Spleen (tissue), 11 donors: Measurements from ENCODE around the gene ASB6. TPM values are rescaled to one million over a fixed set of nuclear protein-coding genes. Genes with fewer than 3 reads are reported as not detected.

Experiments used
- DNase-seq: peaks from one replicate; pipeline ENCODE4 v3.0.0-alpha.2; 2020
- H3K27ac ChIP-seq, 8 donors: fragments of 200-600 bp; sonication (generic) in 7 of 8; 1 replicate in 4 of 8; 2 replicates in 4 of 8; pipeline versions ENCODE4 v1.5.0 to v1.8.0; 2016 to 2021; ENCODE audit warnings: inconsistent platforms in 4 of 8, mild to moderate bottlenecking in 4 of 8, moderate library complexity in 1 of 8
- H3K27me3 ChIP-seq, 7 donors: fragments of 200-600 bp; sonication (generic) in 6 of 7; replicated peaks in 1 of 7; 1 replicate in 4 of 7; 2 replicates in 3 of 7; pipeline versions ENCODE4 v1.5.0 to v1.8.0; 2016 to 2021; ENCODE audit warnings: inconsistent platforms in 3 of 7, mild to moderate bottlenecking in 1 of 7
- H3K36me3 ChIP-seq, 6 donors: fragments of 200-600 bp; sonication (generic) in 5 of 6; 1 replicate in 4 of 6; 2 replicates in 2 of 6; pipeline versions ENCODE4 v1.5.0 to v1.8.0; 2016 to 2021; ENCODE audit warnings: inconsistent platforms in 2 of 6
- H3K4me1 ChIP-seq, 6 donors: fragments of 200-600 bp; sonication (generic) in 5 of 6; 1 replicate in 3 of 6; 2 replicates in 3 of 6; pipeline versions ENCODE4 v1.5.0 to v1.8.0; 2016 to 2021; ENCODE audit warnings: inconsistent platforms in 3 of 6
- H3K4me3 ChIP-seq, 8 donors: fragments of 200-600 bp; sonication (generic) in 7 of 8; 1 replicate in 4 of 8; 2 replicates in 4 of 8; pipeline versions ENCODE4 v1.5.0 to v1.8.0; 2016 to 2021; ENCODE audit warnings: inconsistent platforms in 4 of 8, mild to moderate bottlenecking in 4 of 8, moderate library complexity in 2 of 8
- H3K9me3 ChIP-seq, 8 donors: fragments of 200-600 bp; sonication (generic) in 7 of 8; 1 replicate in 4 of 8; 2 replicates in 4 of 8; pipeline versions ENCODE4 v1.5.0 to v1.8.0; 2016 to 2021; ENCODE audit warnings: inconsistent platforms in 4 of 8
- CTCF ChIP-seq, 11 experiments: fragments of 200-600 bp in 7 of 11; fragments of 450-650 bp in 4 of 11; sonication (generic) in 4 of 11; IDR thresholded peaks in 8 of 11; conservative IDR thresholded peaks in 3 of 11; 1 replicate in 7 of 11; 2 replicates in 4 of 11; pipeline versions ENCODE4 v1.4.0 to v1.8.0; 2016 to 2021; ENCODE audit warnings: antibody characterized with exemption in 11 of 11, inconsistent platforms in 4 of 11, mild to moderate bottlenecking in 1 of 11
- POLR2A ChIP-seq, 3 donors: fragments of 450-650 bp; IDR thresholded peaks; one replicate each; pipeline ENCODE4 v1.5.1; 2017; ENCODE audit warnings: antibody characterized with exemption in 3 of 3, mild to moderate bottlenecking in 1 of 3
- POLR2AphosphoS5 ChIP-seq, 3 donors: sonication (generic); formaldehyde crosslinking; IDR thresholded peaks; one replicate each; pipeline ENCODE4 v1.5.1; 2017; ENCODE audit warnings: antibody characterized with exemption in 3 of 3
- WGBS, 5 donors: extraction: QIAGEN DNeasy Blood & Tissue Kit in 3 of 5; methylation state at CpG; one replicate each; pipeline versions ENCODE4 v1.1.5 to v1.1.7; 2013 to 2018; 5-methylcytosine and 5-hydroxymethylcytosine counted together
- intact Hi-C: fragments of 100-400 bp; cut with DNase I; formaldehyde crosslinking; loops from one replicate; pipeline ENCODE4 v1.15.0; 2023; ENCODE audit warnings: low total_unique reads
- polyA plus RNA-seq, 3 donors: library from polyadenylated mRNA; stranded (reverse); fragments of 200-250 nt; gene quantifications; one replicate each; pipeline ENCODE4 v1.2.1, GENCODE V29; 2013
- total RNA-seq, 7 donors: library from RNA; depleted of rRNA in 3 of 7; stranded (reverse); fragments of >200 nt in 3 of 7; fragmentation: NEBNext Ultra II Directional in 4 of 7; extraction: Animal tissue kit (Norgen Biotek cat#: 25700) in 4 of 7; gene quantifications; one replicate each; pipeline versions ENCODE4 v1.1.0 to v1.2.1, GENCODE V29; 2016 to 2021
- donor health status: healthy with polysubstance abuse.
- donor health status: DM: no; HTN: no; CAD: no; lungs with moderate emphysema.
- donor health status: DM: no; HTN: no; CAD: no.
- donor health status: Bipolar disorder and iron deficiency.
- donor health status: healthy.
- donor health status: DM: no; HTN: no; CAD: no.
- donor health status: DM: yes; HTN: yes; CAD: no.

ASB6 gene
- total and polyA plus RNA-seq, 10 donors = 11.5 to 30.8 (median 21.3) TPM

- TF ChIP-seq POLR2AphosphoS5 (IDR thresholded peaks at IDR 0.05) (no peak), POLR2A (IDR thresholded peaks at IDR 0.05) (no peak), CTCF (IDR thresholded peaks at IDR 0.05 in 8 of 11, conservative IDR thresholded peaks at IDR 0.05 in 3 of 11) (no peak)
- intact Hi-C loops = no loop called here
- 79 to 89% (median 83%) methylated on average over 19 to 31 of the region's 31 CpGs for WGBS, 5 donors
- no peak overlapping the region for H3K27ac ChIP-seq
- no peaks in the 10 kb centered on the region for H3K9me3 ChIP-seq
- H3K4me1 ChIP-seq = peaks cover 6 to 35% (median 23%) of the 10 kb centered on the region in 6 donors
- peak; percentile 68 for DNase-seq
- H3K27me3 ChIP-seq = peaks cover 0 to 30% (median 14%) of the 10 kb centered on the region in 7 donors
- H3K36me3 ChIP-seq = no peaks in the 10 kb centered on the region
- H3K4me3 ChIP-seq = no peak overlapping the region
These were observed 26.3 kb downstream of the ASB6 start for GRCh38 chr9:129615407-129616285.

GRCh38 chr9:129614932-129615331 lies 27.0 kb downstream of the ASB6 start:
- TF ChIP-seq POLR2A (IDR thresholded peaks at IDR 0.05) (no peak), POLR2AphosphoS5 (IDR thresholded peaks at IDR 0.05) (no peak), CTCF (IDR thresholded peaks at IDR 0.05 in 8 of 11, conservative IDR thresholded peaks at IDR 0.05 in 3 of 11) (no peak)
- no peak overlapping the region for H3K27ac ChIP-seq
- intact Hi-C loops = no loop called here
- no peaks in the 10 kb centered on the region for H3K36me3 ChIP-seq
- peaks cover 7 to 34% (median 21%) of the 10 kb centered on the region in 6 donors for H3K4me1 ChIP-seq
- peaks cover 0 to 22% (median 7%) of the 10 kb centered on the region in 7 donors for H3K27me3 ChIP-seq
- H3K9me3 ChIP-seq = no peaks in the 10 kb centered on the region
- no peak for DNase-seq
- no peak overlapping the region for H3K4me3 ChIP-seq
- 80 to 93% (median 87%) methylated on average over 8 to 10 of the region's 10 CpGs for whole genome bisulfite sequencing, 5 donors

GRCh38 chr9:129613520-129614175 lies 28.3 kb downstream of the ASB6 start:
- Histone ChIP-seq H3K4me1 (peaks cover 11 to 43% (median 29%) of the 10 kb centered on the region in 6 donors), H3K27me3 (peaks cover 0 to 10% (median 0%) of the 10 kb centered on the region in 7 donors), H3K36me3 (no peaks in the 10 kb centered on the region), H3K4me3 (no peak overlapping the region), H3K27ac (peak overlapping the region in 2 of 8 donors; percentile 24 to 28), H3K9me3 (no peaks in the 10 kb centered on the region)
- no peak for DNase-seq
- TF ChIP-seq POLR2AphosphoS5 (IDR thresholded peaks at IDR 0.05) = no peak
- no peak for TF ChIP-seq CTCF (IDR thresholded peaks at IDR 0.05 in 8 of 11, conservative IDR thresholded peaks at IDR 0.05 in 3 of 11)
- no peak for TF ChIP-seq POLR2A (IDR thresholded peaks at IDR 0.05)
- intact Hi-C loops = no loop called here
- 63 to 73% (median 71%) methylated on average over 16 to 19 of the region's 19 CpGs for WGBS, 5 donors
